Embryonic facial prominence (tissue), 1 donor: ENCODE measurements around the gene MBD5.

Experiments used
- DNase-seq: peaks from one replicate; pipeline ENCODE4 v3.0.0-alpha.2; 2016; ENCODE audit errors: extremely low spot score

Gene MBD5

GRCh38 chr2:148458171-148458570, 437.3 kb downstream of the MBD5 start:
- no peak for DNase-seq

GRCh38 chr2:148459377-148459778, 438.5 kb downstream of the MBD5 start:
- no peak for DNase-seq

- DNase-seq = no peak
These were observed 441.0 kb downstream of the MBD5 start for GRCh38 chr2:148461876-148462275.

GRCh38 chr2:148475626-148476025, 454.7 kb downstream of the MBD5 start:
- DNase-seq = no peak

- DNase-seq = no peak
These were observed 458.5 kb downstream of the MBD5 start for GRCh38 chr2:148479398-148479797.

GRCh38 chr2:148483665-148484064, 462.8 kb downstream of the MBD5 start:
- DNase-seq = no peak

GRCh38 chr2:148484066-148484465, 463.2 kb downstream of the MBD5 start:
- DNase-seq = no peak

GRCh38 chr2:148486655-148487054, 465.8 kb downstream of the MBD5 start:
- no peak for DNase-seq

GRCh38 chr2:148487439-148487838, 466.5 kb downstream of the MBD5 start:
- no peak for DNase-seq

GRCh38 chr2:148490840-148491439, 470.0 kb downstream of the MBD5 start:
- no peak for DNase-seq

GRCh38 chr2:148493822-148494563, 473.1 kb downstream of the MBD5 start:
- DNase-seq = no peak

- no peak for DNase-seq
These were observed 474.7 kb downstream of the MBD5 start for GRCh38 chr2:148495586-148495985.

GRCh38 chr2:148501545-148501944, 480.7 kb downstream of the MBD5 start:
- DNase-seq = no peak

- DNase-seq = no peak
These were observed 482.6 kb downstream of the MBD5 start for GRCh38 chr2:148503516-148503915.

- no peak for DNase-seq
These were observed 487.1 kb downstream of the MBD5 start for GRCh38 chr2:148507970-148508369.

GRCh38 chr2:148508878-148509287, 488.0 kb downstream of the MBD5 start:
- DNase-seq = no peak

GRCh38 chr2:148509288-148509902, 488.5 kb downstream of the MBD5 start:
- DNase-seq = peak; percentile 58

- no peak for DNase-seq
These were observed 491.0 kb downstream of the MBD5 start for GRCh38 chr2:148511883-148512282.

- no peak for DNase-seq
These were observed 491.6 kb downstream of the MBD5 start for GRCh38 chr2:148512501-148512900.

- no peak for DNase-seq
These were observed 492.5 kb downstream of the MBD5 start for GRCh38 chr2:148513427-148513826.

GRCh38 chr2:148515120-148515519, 494.2 kb downstream of the MBD5 start:
- DNase-seq = no peak

GRCh38 chr2:148515976-148516375, 495.1 kb downstream of the MBD5 start:
- no peak for DNase-seq

GRCh38 chr2:148517296-148517695, 496.4 kb downstream of the MBD5 start:
- DNase-seq = no peak
